ENCODE results near the gene DNAJC17.

DNA sequence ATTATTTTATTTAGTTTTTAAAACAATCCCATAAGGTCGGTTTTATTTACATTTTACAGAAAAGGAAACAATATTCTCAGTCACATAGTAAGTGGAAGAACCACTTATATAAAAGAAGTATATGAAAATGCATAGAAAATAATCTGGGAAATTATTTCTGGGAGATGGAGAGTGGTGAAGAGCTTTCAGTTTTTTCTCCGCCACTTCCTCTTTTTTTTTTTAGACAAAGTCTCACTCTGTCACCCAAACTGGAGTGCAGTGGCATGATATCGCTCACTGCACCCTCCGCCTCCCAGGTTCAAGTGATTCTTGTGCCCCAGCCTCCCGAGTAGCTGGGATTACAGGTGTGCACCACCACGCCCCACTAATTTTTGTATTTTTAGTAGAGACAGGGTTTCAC lies 91.1 kb downstream of the DNAJC17 start:
- TF ChIP-seq, protein P1, sequence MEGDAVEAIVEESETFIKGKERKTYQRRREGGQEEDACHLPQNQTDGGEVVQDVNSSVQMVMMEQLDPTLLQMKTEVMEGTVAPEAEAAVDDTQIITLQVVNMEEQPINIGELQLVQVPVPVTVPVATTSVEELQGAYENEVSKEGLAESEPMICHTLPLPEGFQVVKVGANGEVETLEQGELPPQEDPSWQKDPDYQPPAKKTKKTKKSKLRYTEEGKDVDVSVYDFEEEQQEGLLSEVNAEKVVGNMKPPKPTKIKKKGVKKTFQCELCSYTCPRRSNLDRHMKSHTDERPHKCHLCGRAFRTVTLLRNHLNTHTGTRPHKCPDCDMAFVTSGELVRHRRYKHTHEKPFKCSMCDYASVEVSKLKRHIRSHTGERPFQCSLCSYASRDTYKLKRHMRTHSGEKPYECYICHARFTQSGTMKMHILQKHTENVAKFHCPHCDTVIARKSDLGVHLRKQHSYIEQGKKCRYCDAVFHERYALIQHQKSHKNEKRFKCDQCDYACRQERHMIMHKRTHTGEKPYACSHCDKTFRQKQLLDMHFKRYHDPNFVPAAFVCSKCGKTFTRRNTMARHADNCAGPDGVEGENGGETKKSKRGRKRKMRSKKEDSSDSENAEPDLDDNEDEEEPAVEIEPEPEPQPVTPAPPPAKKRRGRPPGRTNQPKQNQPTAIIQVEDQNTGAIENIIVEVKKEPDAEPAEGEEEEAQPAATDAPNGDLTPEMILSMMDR (IDR thresholded peaks at IDR 0.05), result no peak
- TF ChIP-seq POLR2A (IDR thresholded peaks at IDR 0.05), result no peak
- no peak for TF ChIP-seq POLR2AphosphoS5 (IDR thresholded peaks at IDR 0.05; ENCODE audit: insufficient read depth in 1 of 2, low read depth in 1 of 2)
